K562 treated with DMSO at 1 percent for 4 hours (cell line): ENCODE measurements around the gene REST. TPM values are rescaled to one million over a fixed set of nuclear protein-coding genes. Genes with fewer than 3 reads are reported as not detected.

Experiments used
- total RNA-seq: library from RNA; unstranded; fragments of 300-600 nt; gene quantifications from 2 replicates; pipeline ENCODE4 v1.2.3, GENCODE V29; 2022; ENCODE audit not compliant: insufficient read depth

REST gene, protein sequence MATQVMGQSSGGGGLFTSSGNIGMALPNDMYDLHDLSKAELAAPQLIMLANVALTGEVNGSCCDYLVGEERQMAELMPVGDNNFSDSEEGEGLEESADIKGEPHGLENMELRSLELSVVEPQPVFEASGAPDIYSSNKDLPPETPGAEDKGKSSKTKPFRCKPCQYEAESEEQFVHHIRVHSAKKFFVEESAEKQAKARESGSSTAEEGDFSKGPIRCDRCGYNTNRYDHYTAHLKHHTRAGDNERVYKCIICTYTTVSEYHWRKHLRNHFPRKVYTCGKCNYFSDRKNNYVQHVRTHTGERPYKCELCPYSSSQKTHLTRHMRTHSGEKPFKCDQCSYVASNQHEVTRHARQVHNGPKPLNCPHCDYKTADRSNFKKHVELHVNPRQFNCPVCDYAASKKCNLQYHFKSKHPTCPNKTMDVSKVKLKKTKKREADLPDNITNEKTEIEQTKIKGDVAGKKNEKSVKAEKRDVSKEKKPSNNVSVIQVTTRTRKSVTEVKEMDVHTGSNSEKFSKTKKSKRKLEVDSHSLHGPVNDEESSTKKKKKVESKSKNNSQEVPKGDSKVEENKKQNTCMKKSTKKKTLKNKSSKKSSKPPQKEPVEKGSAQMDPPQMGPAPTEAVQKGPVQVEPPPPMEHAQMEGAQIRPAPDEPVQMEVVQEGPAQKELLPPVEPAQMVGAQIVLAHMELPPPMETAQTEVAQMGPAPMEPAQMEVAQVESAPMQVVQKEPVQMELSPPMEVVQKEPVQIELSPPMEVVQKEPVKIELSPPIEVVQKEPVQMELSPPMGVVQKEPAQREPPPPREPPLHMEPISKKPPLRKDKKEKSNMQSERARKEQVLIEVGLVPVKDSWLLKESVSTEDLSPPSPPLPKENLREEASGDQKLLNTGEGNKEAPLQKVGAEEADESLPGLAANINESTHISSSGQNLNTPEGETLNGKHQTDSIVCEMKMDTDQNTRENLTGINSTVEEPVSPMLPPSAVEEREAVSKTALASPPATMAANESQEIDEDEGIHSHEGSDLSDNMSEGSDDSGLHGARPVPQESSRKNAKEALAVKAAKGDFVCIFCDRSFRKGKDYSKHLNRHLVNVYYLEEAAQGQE
- total RNA-seq, result 9.4 and 13.8 TPM in 2 replicates

DNA sequence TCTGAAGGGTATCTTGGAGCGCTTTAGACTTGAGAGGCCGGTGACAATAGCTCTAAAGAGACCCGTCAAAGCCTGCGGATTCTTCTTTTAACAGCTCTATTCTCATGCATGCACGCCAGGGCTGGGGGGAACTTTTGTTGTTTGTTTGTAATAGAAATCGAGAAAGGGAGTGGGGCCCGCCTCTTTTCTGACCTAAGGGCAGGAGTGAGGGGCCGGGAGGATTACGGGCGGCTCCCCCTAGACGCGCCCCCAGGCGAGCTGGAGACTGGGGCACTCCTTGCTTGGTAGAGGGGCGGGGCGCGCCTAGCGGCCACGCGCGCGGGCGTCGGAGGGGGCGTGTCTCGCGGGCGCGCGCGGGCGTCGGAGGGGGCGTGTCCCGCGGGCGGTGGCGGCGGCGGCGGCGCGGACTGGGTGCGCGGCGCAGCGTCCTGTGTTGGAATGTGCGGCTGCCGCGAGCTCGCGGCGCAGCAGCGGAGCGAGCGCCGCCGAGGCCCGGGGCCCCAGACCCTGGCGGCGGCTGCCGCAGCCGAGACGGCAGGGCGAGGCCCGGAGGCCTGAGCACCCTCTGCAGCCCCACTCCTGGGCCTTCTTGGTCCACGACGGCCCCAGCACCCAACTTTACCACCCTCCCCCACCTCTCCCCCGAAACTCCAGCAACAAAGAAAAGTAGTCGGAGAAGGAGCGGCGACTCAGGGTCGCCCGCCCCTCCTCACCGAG is at the start of gene REST:
Gene REST (plus strand): TSS at position 412 of the 717 bp plus-strand sequence. CDS start 2,739 bp downstream, outside the sequence.

DNA sequence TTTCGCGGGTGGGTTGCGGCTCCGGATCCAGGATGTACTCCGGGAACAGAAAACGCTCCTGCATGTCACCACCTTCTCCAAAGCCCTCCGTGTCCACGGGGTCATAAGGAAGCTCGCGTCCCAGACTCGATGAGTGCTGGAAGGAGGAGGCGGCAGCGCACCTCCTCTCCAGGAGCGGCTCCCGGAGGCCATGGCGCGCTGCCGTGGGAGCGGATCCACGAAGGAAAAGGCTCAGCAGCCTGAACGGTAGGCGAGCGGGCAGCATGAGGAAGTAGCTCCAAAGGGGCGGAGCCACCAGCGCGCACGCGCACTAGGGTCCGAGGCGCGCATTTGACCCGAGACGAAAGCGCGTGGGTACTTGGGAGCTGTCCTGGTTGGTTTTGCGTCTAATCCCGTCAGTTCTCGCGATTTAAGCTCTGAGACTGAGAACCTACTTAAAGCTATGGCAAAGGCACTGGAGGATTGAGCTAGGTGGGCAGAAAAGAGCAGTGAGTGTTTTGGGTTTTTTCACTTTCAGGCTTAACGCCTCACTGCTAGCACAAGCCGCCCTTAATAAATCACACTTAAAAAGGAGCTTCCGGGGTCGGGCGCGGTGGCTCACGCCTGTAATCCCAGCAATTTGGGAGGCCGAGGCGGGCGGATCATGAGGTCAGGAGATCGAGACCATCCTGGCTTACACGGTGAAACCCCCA is 69.8 kb downstream of the REST start, which contains the start of gene NOA1:
Gene NOA1 (minus strand): TSS at position 286 of the 692 bp plus-strand sequence. CDS start 21 bp downstream, at position 265.

DNA sequence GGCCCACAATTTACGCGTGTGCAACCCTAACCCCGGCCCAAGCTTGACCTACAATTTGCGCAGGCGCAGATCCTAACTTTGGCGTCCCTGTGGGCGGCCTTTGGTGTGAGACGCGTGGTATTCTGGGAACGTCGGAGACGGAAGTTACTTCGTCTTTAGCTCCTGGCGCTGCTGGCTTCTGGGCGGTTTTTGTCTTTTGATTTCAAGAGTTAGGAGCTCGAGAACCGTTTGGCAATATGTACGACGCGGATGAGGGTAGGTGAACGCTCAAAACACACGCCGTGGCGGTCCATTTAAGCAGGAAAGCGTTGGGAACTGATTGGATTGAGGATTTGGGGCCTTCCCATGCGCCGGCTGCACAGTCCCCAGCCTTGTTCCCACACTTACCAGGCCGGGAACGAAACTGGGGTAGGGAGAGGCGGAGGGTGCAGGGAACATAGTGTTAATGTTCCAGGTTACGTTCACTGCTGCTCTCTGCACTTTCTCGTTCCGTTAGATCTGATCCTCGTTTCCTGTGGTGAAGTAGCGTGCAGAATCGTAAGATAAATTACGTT is 71.1 kb downstream of the REST start, which contains the start of gene POLR2B:
Gene POLR2B (plus strand): TSS at position 147 of the 554 bp plus-strand sequence. CDS start 90 bp downstream, at position 237.

Other genes with a start within 250 kb of the REST start
- not detected in 2 replicates for gene HOPX, start 226.6 kb upstream of the REST start, total RNA-seq
- not detected in 2 replicates for gene SPINK2, start 86.2 kb upstream of the REST start, total RNA-seq
- 37.0 and 40.6 TPM in 2 replicates for gene NOA1, start 69.7 kb downstream of the REST start, total RNA-seq
- gene POLR2B, start 71.0 kb downstream of the REST start, total RNA-seq, result 58.6 and 78.7 TPM in 2 replicates
- gene IGFBP7, start 202.5 kb downstream of the REST start, total RNA-seq, result not detected in 2 replicates